Stimulated activated naive B cell treated with anti-CD40 and anti-IgM and Interleukin-4, amounts not matched to agents 10 μg/mL and 1 μg/mL and 100 μg/mL, for 72 hours (primary cell): ENCODE measurements around the gene MAP7.
"Not testable (repeated sequence)": the region's sequence is repeated elsewhere in the genome, so short reads cannot be mapped to it uniquely, and the experiment has no call there.

Source experiments
- ATAC-seq, 2 donors: fragments of 150-1000 bp; cut with Tn5 transposase; replicated peaks; 2 replicates each; pipeline ENCODE4 v1.10.0; 2021; ENCODE audit warnings: moderate library complexity in 1 of 2
- DNase-seq: peaks from one replicate; pipeline ENCODE4 v3.0.0; 2021
- H3K27ac Mint-ChIP-seq: one replicate; pipeline ENCODE4 v1.8.0; 2022; ENCODE audit warnings: mild to moderate bottlenecking, mixed read lengths
- H3K27me3 Mint-ChIP-seq, 2 donors: one replicate each; pipeline ENCODE4 v1.8.0; 2022; ENCODE audit warnings: mixed read lengths in 2 of 2
- H3K36me3 Mint-ChIP-seq, 2 donors: one replicate each; pipeline ENCODE4 v1.8.0; 2022; ENCODE audit warnings: mixed read lengths in 2 of 2, mild to moderate bottlenecking in 1 of 2
- H3K4me1 Mint-ChIP-seq, 2 donors: one replicate each; pipeline ENCODE4 v1.8.0; 2022; ENCODE audit warnings: mixed read lengths in 2 of 2, mild to moderate bottlenecking in 1 of 2
- H3K4me3 Mint-ChIP-seq, 2 donors: one replicate each; pipeline ENCODE4 v1.8.0; 2022; ENCODE audit warnings: mild to moderate bottlenecking in 2 of 2, mixed read lengths in 2 of 2, moderate library complexity in 1 of 2
- H3K9me3 Mint-ChIP-seq, 2 donors: one replicate each; pipeline ENCODE4 v1.8.0; 2022; ENCODE audit warnings: mixed read lengths in 2 of 2, mild to moderate bottlenecking in 1 of 2

The MAP7 gene

GRCh38 chr6:136435101-136435500 is 115.1 kb downstream of the MAP7 start:
- Mint-ChIP-seq H3K36me3 (no peaks in the 10 kb centered on the region), H3K4me3 (no peak overlapping the region), H3K27me3 (peaks cover 0 to 4% of the 10 kb centered on the region in 2 donors), H3K9me3 (no peaks in the 10 kb centered on the region), H3K4me1 (no peaks in the 10 kb centered on the region), H3K27ac (no peak overlapping the region)
- ATAC-seq (no peak), DNase-seq (no peak)

DNA sequence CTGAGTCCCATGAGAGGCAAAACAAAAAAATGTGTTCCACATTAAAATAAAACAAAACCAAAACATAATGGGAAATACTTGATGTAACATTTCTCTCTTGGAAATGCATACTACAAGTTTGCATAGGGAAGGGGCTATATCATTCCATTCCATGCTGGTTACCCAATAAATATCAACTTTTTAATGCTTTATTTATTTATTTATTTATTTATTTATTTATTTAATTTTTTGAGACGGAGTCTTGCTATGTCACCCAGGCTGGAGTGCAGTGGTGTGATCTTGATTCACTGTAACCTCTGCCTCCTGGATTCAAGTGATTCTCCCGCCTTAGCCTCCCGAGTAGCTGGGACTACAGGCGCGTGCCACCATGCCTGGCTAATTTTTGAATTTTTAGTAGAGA is 118.9 kb downstream of the MAP7 start:
- ATAC-seq, H3K36me3 Mint-ChIP-seq, H3K9me3 Mint-ChIP-seq: not testable (repeated sequence)

GRCh38 chr6:136429264-136430065 is 120.8 kb downstream of the MAP7 start:
- Mint-ChIP-seq H3K9me3 (no peaks in the 10 kb centered on the region), H3K4me3 (no peak overlapping the region), H3K36me3 (no peaks in the 10 kb centered on the region), H3K27ac (no peak overlapping the region), H3K27me3 (peaks cover 0 to 4% of the 10 kb centered on the region in 2 donors), H3K4me1 (peaks cover 0 to 2% of the 10 kb centered on the region in 2 donors)
- no peak for ATAC-seq
- no peak for DNase-seq

More for the DNA sequence above, 118.9 kb downstream of the MAP7 start:
- not testable (repeated sequence) for H3K27me3 Mint-ChIP-seq, H3K27ac Mint-ChIP-seq, DNase-seq, H3K4me1 Mint-ChIP-seq, H3K4me3 Mint-ChIP-seq

DNA sequence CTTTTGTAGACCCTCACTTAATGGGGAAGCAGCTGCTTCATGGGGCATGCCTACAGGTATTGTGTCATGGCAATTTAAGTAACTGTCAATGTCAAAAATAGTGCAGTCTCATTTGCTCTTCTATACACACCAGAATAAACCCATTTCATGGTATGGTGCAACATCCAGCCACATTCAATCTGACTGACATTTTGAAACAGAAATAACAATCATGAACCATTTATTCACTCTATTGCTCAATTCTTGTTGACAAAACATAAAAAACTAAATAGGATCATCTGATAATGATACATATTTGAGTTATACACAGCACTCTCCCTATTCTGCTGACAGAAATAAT is 122.9 kb downstream of the MAP7 start:
- Mint-ChIP-seq H3K4me1 (peaks cover 0 to 2% of the 10 kb centered on the region in 2 donors), H3K4me3 (no peak overlapping the region), H3K27me3 (peaks cover 5 to 8% of the 10 kb centered on the region in 2 donors), H3K9me3 (no peaks in the 10 kb centered on the region), H3K36me3 (no peaks in the 10 kb centered on the region), H3K27ac (no peak overlapping the region)
- ATAC-seq (no peak), DNase-seq (no peak)

GRCh38 chr6:136426627-136427377 is 123.4 kb downstream of the MAP7 start:
- no peak overlapping the region for H3K27ac Mint-ChIP-seq
- DNase-seq (no peak), ATAC-seq (no peak)
- no peak overlapping the region for H3K4me3 Mint-ChIP-seq
- H3K9me3 Mint-ChIP-seq = no peaks in the 10 kb centered on the region
- H3K36me3 Mint-ChIP-seq = no peaks in the 10 kb centered on the region
- H3K4me1 Mint-ChIP-seq = peaks cover under 1 to 2% of the 10 kb centered on the region in 2 donors
- H3K27me3 Mint-ChIP-seq = peaks cover 5 to 8% of the 10 kb centered on the region in 2 donors

DNA sequence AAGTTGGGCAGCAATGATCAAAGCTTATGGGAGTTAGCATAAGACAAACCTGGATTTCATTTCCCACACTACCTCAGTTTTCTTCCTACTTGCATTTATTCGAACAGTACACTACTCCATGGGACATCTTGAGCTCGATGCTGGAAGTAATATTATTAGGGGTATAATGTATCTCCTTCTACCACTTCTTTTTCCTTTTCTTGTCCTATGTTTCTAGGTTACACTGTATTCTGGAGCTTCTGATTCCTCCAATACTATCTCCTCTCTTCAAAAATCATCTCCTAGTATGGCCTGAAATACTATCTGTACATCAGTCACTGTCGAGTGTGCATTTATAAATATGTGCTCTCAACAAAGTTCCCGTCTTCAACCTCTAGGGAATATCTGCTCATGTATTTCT is 124.4 kb downstream of the MAP7 start:
- Mint-ChIP-seq H3K27ac (no peak overlapping the region), H3K36me3 (no peaks in the 10 kb centered on the region), H3K27me3 (peaks cover 5 to 8% of the 10 kb centered on the region in 2 donors), H3K4me1 (peaks cover 2 to 10% of the 10 kb centered on the region in 2 donors), H3K9me3 (no peaks in the 10 kb centered on the region), H3K4me3 (no peak overlapping the region)
- no peak for ATAC-seq
- no peak for DNase-seq

DNA sequence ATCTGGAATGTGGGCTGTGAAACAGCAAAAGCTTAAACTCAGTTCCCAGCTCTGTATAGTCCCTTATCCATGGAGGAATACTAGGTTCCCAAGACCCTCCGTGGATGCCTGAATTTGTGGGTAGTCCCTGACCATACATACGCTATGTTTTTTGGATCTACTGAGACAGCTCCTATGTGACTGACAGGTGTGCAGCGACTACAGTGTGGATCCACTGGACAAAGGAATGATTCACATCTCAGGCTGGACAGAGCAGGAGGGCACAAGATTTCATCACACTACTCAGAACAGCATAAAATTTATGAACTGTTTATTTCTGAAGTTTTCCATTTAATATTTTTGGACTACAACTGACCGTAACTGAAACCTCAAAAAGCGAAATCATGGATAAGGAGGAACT is 125.3 kb downstream of the MAP7 start:
- Mint-ChIP-seq H3K27me3 (peaks cover 4 to 5% of the 10 kb centered on the region in 2 donors), H3K4me3 (no peak overlapping the region), H3K9me3 (no peaks in the 10 kb centered on the region), H3K4me1 (peaks cover 2 to 10% of the 10 kb centered on the region in 2 donors), H3K27ac (no peak overlapping the region), H3K36me3 (no peaks in the 10 kb centered on the region)
- DNase-seq = no peak
- no peak for ATAC-seq

DNA sequence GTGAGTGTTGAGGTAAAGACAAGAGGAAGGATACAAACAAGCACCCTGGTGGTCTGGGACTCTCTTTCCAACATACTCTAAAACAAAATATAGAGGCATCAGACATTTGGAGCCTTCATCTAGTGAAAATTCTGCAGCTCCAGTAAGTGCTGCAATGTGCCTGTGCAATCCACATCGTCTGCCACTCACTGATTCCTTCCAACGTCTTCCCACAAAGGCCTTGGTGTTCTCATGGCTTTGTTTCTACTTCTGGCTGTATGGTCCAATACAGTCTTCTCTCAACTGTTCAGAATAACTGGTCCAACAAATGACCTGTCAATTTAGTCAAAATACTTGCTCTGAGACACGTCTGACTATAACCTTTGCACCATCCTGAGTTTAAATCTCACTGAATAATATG is 125.8 kb downstream of the MAP7 start:
- H3K4me1 Mint-ChIP-seq = peaks cover 2 to 10% of the 10 kb centered on the region in 2 donors
- H3K4me3 Mint-ChIP-seq = no peak overlapping the region
- no peak overlapping the region for H3K27ac Mint-ChIP-seq
- H3K27me3 Mint-ChIP-seq = peaks cover 4 to 5% of the 10 kb centered on the region in 2 donors
- no peaks in the 10 kb centered on the region for H3K36me3 Mint-ChIP-seq
- ATAC-seq (no peak), DNase-seq (no peak)
- no peaks in the 10 kb centered on the region for H3K9me3 Mint-ChIP-seq

GRCh38 chr6:136421537-136422158 is 128.6 kb downstream of the MAP7 start:
- H3K27ac Mint-ChIP-seq = no peak overlapping the region
- no peak for DNase-seq
- peaks cover 4 to 5% of the 10 kb centered on the region in 2 donors for H3K27me3 Mint-ChIP-seq
- H3K4me1 Mint-ChIP-seq = peaks cover 2 to 10% of the 10 kb centered on the region in 2 donors
- H3K4me3 Mint-ChIP-seq = no peak overlapping the region
- ATAC-seq = peak; percentile 79 to 90
- H3K9me3 Mint-ChIP-seq = no peaks in the 10 kb centered on the region
- no peaks in the 10 kb centered on the region for H3K36me3 Mint-ChIP-seq

GRCh38 chr6:136420853-136421252 is 129.4 kb downstream of the MAP7 start:
- Mint-ChIP-seq H3K27me3 (peaks cover 4 to 5% of the 10 kb centered on the region in 2 donors), H3K4me3 (no peak overlapping the region), H3K9me3 (no peaks in the 10 kb centered on the region), H3K4me1 (peaks cover 0 to 10% of the 10 kb centered on the region in 2 donors), H3K27ac (no peak overlapping the region), H3K36me3 (no peaks in the 10 kb centered on the region)
- ATAC-seq (no peak), DNase-seq (no peak)

- Mint-ChIP-seq H3K27ac (no peak overlapping the region), H3K9me3 (no peaks in the 10 kb centered on the region), H3K27me3 (no peaks in the 10 kb centered on the region)
Measured at GRCh38 chr6:136415351-136416007, 134.7 kb downstream of the MAP7 start.

GRCh38 chr6:136412410-136412809 is 137.8 kb downstream of the MAP7 start:
- no peaks in the 10 kb centered on the region for H3K36me3 Mint-ChIP-seq
- no peak for DNase-seq
- peaks cover 0 to 3% of the 10 kb centered on the region in 2 donors for H3K27me3 Mint-ChIP-seq
- peaks cover 0 to 6% of the 10 kb centered on the region in 2 donors for H3K4me1 Mint-ChIP-seq
- no peak overlapping the region for H3K4me3 Mint-ChIP-seq
- H3K9me3 Mint-ChIP-seq = no peaks in the 10 kb centered on the region
- H3K27ac Mint-ChIP-seq = no peak overlapping the region
- no peak for ATAC-seq

More at GRCh38 chr6:136415351-136416007, 134.7 kb downstream of the MAP7 start:
- ATAC-seq (no peak), DNase-seq (no peak)
- Mint-ChIP-seq H3K4me1 (no peaks in the 10 kb centered on the region), H3K4me3 (no peak overlapping the region), H3K36me3 (no peaks in the 10 kb centered on the region)

- no peaks in the 10 kb centered on the region for H3K36me3 Mint-ChIP-seq
- H3K27ac Mint-ChIP-seq = no peak overlapping the region
- H3K4me1 Mint-ChIP-seq = peaks cover 0 to 6% of the 10 kb centered on the region in 2 donors
- DNase-seq (no peak), ATAC-seq (no peak)
- H3K27me3 Mint-ChIP-seq = peaks cover 0 to 7% of the 10 kb centered on the region in 2 donors
- H3K4me3 Mint-ChIP-seq = no peak overlapping the region
- no peaks in the 10 kb centered on the region for H3K9me3 Mint-ChIP-seq
Measured at GRCh38 chr6:136411453-136412354, 138.5 kb downstream of the MAP7 start.
